ENCODE data around the gene PDGFRA.
"Not testable (repeated sequence)": the region's sequence is repeated elsewhere in the genome, so short reads cannot be mapped to it uniquely, and the experiment has no call there.

The PDGFRA gene

DNA sequence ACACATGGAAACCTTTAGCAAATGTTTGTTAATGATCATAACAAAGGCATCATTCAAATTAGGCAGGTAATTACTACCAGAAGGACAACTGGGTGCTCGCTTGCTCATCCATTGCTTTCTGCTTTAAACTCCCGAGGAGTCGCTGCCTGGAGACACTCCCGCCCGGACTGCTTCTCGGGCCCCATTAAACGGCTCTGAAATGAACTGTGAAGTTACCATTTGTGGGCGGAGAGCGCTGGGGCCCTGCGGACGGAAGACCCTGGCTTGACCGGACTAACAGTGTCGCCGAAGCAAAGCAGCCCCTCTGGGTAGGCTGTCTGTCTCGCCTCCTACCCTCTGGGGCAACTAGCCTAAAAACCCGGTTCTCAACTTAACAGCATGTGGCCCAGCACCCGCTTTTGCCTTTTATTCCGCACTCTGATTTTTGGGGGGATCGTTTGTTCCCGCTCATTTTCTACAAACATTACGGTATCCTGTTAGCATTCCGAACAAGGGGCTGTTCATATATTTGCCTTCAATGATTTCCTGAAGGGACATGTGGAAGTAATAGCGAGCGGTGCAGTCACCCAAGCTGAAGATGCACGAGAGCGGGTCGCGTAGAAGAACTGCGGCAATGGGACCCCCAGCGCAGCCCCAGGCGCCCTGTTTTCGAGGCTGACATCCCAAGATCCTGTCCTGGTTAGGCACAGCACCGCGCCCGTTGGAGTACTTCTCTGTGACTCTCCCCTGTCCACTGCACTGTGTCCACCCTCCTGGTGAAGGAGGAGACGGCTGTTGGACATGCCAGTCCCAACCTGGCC, 1.6 kb upstream of the PDGFRA start:
- DNase-seq (ENCODE audit: low read depth in 2 of 2) = no peak

DNA sequence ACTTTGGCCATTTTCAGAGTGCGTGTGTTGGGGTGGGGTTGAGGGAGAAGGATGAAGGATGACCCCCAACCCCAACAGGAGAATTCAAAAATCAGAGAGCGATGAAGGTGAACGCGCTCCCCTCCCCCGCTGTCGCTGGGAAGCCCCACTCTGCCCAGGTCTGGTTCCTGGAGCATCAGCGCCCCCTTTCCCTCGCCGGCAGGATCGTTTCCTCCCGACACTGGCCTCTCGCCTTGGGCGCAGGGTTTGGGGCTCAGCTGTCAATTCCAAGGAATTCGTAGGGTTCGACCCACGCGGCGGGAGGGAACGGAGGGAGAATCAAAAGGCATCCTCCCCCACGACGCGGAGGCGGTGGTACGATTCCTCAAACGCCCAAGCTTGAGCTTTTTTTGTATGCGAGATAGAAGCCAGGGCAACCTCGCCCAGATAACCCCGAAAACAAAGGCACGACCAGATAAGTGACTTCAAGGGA, 1.0 kb upstream of the PDGFRA start:
- no peak for DNase-seq (ENCODE audit: low read depth in 2 of 2)

DNA sequence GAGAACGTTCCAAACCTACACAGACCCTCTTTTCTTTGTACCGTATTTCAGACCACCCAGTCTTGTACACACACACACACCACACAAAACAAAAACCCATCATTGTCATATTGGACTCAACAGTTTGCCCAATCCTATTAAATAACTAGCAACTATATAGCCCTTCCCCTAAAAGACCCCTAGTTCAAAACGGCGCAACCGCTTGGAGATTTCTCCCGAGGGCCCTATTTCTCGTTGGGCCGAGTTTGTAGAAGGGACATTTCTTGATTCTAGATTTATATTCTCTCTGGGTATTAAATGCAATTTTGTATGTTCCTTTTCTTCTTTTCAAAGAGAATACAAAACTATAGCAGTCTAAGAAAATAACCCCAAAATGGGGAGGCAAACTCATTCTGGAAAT, 547 bp upstream of the PDGFRA start:
- no peak for DNase-seq (ENCODE audit: low read depth in 2 of 2)

DNA sequence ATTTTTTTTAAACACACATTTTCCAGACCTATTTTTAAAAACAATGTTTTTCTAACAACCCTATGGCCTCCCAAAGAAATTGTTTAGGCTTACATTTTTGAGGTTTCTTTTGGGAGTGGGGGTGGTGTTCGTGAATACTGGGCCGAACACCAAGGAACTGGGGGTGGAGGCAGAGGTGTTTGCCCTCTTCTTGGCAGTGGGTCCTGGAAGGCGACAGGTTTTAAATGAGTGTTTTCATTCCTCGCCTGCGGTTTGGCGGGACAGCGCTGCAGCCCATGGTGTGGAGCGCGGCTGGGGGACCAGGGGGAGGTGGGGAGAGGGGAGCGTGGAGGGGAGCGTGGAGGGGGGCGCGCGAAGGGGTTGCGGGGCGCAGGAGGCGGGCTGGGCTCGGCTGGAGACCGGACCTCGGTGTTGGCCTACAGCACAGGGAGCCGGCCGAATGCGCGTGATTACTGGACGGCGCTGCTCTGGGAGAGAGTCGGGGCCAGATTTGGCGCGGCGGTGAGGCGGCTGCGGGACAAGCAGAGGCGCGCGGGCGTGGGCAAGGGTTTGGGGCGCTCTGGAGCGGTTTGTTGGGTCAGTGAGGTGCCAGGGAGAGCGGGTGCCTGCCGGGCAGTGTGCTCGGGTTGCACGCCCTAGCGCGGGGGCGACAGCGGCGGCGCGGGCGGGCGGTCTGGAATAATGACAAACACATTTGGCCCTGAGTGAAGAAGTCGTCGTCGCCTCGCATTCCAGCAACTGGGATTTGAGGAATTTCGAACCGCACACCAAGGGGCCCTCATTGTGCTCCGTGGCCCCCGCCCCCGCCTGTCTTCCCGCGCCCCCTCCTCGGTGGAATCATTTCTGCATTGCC, 764 bp downstream of the PDGFRA start:
- no peak for DNase-seq (ENCODE audit: low read depth in 2 of 2)

DNA sequence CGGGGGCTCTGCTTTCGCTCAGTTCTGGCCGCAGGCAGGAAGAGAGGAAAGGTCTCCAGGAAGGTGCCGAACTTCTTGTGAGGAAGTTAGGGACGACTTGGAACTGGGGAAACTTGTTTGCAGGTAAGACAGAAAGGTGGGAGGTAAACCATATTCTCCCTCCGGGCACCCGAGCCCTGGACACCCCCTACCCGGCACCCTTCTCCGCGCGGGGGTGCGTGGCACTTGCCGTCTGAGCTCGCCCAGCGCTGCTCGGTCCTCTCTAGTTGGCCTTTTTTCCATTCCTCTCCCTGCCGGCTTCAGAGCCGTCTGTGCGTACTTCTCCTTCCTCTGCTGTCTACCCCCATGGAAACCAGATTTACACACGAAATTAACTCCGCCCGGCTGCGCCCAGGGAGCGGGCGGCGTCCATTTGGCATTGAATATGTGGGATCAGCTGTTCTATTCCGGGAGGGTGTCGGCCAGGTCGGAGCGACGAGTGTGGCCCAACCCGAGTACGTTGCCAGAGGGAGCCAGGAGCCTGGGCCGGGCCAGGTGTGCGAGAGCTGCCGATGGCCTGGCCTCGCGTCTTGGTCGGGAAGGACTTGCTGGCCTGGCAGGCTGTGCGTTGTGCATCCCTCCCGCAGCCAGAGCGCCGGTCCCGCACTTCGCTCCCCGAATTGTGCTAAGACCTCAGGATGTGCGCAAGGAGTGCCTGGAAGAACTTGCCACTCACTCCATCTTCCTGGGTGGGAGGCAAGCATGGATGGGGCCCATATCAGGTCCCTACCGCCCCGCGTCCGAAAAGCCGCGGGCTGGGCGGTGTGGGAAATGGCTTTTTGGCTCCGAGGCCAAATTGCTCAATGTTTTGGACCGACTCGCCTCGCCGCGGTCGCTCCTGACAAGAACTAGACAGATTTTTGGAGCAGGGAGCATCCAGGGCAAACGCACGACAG, 1.7 kb downstream of the PDGFRA start:
- no peak for DNase-seq (ENCODE audit: low read depth in 2 of 2)

DNA sequence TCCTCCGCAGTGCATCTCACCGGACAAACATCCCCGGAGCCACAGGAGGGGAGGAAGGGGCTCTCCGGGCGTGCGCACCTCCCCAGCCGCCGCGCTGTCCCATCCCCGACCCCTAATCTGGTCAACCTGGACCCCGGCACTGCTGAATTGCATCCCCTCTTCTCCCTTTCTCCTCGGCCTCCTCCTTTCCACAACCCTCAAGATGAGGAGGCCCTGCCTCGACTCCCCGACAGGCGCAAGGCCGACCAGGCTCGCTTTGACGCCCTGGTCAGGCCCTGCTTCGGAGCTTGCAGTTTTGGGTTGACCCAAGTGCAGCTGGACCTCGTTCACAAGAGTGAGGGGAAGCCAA, 2.3 kb downstream of the PDGFRA start:
- DNase-seq (ENCODE audit: low read depth in 2 of 2) = no peak

DNA sequence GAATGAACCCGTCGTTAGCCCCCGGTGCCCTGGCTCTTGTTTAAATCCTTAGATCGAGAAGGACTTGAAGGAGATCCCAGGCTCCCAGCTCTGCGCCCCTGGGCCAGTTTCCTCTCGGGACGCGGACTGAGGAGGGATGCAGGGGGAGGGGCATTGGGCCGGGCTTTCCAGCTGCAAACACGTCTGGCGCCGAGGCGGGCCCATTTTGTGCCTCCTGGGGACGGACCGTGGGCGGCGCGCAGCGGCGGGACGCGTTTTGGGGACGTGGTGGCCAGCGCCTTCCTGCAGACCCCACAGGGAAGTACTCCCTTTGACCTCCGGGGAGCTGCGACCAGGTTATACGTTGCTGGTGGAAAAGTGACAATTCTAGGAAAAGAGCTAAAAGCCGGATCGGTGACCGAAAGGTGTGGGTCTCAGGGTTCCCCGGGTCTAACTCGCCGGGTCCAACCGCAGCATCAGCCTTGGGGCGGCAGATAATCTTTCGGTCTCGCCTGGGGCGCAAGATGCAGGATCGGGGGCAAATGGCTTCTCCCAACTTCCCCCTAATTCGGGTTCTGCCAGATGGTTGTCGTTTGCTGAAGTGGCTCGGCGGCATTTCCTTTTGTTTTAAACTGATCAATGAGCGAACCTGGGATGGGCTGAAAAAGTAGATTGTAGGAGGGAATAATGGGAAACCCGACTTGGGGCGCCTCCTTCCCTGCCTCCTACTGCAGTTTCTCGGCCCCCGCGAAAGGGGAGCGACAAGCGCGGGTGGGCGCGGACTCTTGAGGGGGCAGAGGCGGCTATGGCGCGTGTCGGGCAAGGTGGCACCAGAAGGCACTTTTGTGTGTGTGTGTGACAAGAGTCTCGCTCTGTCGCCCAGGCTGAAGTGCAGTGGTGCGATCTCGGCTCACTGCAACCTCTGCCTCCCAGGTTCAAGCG, 2.9 kb downstream of the PDGFRA start:
- no peak for DNase-seq (ENCODE audit: low read depth in 2 of 2)

DNA sequence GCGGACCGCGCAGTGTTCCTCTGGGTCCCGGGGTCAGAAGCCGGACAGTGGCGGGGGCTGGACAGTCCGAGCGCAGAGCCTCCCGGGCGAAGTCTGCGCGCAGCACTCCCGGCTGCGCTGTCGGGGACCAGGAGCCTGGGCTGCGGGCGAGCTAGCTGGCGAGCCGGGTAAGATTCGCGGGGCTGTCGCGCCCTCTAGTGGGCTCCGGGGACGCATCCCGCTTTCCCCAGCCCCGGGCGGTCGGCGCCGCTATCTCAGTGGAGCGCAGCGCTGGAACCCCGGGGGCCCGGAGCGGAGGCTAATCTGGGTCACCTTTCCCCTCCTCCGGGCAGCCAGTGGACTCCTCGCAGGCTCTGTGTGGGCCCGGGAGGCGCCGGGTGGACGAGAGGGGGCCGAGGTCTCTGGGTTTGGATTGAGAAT, 4.2 kb downstream of the PDGFRA start:
- DNase-seq (ENCODE audit: low read depth in 2 of 2) = peak; percentile 35 to 37

DNA sequence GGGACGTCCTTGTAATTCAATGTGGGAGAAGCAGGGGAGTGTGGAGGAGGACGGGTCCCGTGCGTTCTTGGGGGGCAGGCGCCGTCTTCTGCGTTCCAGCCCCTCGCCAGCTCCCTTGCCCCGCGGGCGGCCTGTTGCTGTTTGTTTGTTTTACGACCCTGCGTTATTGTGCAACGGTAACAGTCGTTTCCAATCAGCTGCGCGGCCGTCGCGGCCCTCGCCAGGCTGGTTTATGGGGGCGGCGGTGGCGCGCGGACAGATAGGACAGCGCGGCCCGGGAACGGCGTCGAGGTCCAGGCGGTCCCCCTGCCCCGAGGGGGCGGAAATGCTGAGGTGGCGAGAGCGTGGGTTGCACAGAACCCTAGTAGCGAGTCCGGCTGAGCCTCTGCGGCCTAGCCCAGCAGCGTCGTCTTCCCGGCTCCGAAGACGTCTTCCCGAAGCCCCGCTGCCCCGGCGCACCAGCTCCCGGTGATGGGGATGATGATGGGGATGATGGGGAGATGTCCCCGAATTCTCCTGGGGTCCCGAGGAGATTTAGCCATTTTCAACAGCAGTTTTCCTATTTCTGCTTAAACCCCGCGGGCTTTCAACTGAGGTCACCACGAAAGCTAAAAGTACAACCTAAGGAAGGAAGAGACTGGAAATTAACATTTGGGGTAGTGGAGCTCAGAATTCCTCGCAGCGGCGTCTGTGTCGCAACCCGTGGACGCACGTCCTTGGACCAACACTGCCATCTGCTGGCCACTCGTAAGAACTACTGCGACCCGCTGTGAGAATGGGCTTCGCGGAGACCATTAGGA, 4.8 kb downstream of the PDGFRA start:
- peak; percentile 22 to 30 for DNase-seq (ENCODE audit: low read depth in 2 of 2)

DNA sequence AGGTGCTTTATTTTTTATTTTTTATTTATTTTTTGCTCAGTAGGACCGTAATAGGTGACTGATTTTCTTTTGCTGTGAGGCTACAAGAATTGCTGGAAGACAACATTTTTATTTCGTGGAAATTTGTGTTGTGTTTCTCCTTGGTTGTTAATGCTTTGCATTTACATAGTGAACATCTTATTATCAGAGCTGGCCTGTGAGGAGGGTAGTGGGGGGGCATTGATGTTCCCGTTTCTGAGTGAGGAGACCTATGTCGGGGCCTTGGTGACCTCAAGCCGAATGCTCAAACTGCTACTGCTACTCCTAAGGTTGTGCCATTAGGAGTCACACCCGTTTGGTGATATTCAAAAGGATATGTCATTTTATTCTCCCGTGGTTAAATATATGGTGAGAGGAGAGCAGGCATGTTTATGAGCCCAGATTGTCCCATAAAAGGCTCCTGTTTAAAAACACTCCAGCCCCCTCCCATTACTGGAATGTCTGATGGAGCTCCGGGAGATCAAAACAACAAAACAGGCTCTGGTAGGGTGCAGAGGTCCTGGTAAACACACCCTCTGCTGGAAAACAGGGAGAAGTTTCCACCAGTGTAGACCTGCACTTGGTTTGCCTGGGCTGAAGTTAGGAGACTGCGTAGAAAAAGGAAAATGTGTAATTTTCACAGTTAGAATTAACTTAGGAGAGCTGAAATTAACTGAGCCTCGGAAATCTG, 5.6 kb downstream of the PDGFRA start:
- no peak for DNase-seq (ENCODE audit: low read depth in 2 of 2)

DNA sequence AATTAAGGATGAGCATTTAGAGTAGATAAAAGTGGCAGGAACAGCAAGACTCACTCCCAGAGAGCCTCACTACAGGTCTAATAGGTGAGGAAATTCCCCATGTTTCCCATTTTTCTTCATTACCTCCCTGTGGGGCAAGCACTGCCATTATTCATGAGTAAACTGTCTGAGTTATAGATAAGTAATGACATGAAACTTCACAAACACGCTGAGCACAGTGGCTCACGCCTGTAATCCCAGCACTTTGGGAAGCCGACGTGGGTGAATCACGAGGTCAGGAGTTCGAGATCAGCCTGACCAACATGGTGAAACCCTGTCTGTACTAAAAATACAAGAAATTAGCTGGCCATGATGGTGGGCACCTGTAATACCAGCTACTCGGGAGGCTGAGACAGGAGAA, 7.2 kb downstream of the PDGFRA start:
- not testable (repeated sequence) for DNase-seq (ENCODE audit: low read depth in 2 of 2)

DNA sequence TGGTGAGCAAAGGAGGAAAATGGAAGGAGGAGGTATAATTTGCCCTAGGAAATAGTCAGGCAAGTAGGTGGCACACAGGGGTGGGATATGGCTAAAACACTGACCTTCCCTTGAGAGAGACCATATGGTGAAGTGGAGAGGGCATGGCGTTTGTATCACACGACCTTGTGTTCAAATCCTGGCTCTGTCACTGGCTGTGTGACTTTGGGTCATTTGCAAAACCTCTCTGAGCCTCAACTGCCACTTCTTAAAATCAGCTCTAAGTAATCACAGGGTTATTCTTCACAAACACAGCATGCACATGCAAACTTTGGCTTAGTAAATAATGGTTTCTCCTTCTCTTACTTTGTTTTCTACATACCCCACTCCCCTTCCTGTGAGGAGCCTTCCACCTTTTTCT, 8.7 kb downstream of the PDGFRA start:
- no peak for DNase-seq (ENCODE audit: low read depth in 2 of 2)

DNA sequence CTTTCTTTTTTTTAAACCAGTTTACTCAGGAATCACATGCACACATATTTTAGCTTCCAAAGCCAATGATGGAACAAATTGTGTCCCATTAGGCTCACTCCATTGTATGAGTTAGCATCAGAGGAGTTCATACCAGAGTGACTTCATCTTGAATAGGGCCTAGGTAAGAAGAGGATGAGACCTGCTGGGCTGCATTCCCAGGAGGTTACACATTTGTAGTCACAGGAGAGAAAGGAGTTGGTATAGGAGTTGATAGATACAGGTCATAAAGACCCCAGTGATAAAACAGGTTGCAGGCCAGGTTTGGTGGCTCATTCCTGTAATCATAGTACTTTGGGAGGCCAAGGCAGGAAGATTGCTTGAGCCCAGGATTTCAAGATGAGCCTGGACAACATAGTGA, 9.3 kb downstream of the PDGFRA start:
- DNase-seq (ENCODE audit: low read depth in 2 of 2) = no peak

DNA sequence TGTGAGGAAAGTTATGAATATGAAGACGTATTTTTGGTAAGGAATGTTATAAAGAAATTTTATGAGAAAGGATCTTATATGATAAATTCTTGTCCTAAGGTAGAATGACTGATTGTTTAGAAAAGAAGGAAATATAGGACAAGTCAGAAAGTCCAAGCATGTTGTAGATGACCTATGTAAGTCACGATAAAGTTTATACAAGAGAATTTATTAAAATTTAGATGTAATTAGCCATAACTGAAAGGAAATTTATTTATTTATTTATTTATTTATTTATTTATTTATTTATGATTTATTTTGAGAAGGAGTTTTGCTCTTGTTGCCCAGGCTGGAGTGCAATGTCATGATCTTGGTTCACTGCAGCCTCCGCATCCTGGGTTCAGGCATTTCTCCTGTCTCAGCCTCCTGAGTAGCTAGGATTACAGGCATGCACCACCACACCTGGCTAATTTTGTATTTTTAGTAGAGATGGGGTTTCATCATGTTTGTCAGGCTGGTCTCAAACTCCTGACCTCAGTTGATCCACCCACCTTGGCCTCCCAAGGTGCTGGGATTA, 12.3 kb downstream of the PDGFRA start:
- DNase-seq (ENCODE audit: low read depth in 2 of 2) = not testable (repeated sequence)

DNA sequence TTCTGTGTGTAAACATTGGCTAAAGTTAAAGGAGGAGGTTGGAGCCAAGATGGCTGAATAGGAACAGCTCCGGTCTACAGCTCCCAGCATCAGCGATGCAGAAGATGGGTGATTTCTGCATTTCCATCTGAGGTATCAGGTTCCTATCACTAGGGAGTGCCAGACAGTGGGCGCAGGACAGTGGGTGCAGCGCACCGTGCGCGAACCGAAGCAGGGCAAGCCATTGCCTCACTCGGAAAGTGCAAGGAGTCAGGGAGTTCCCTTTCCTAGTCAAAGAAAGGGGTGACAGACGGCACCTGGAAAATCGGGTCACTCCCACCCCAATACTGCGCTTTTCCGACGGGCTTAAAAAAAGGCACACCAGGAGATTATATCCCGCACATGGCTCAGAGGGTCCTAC, 14.4 kb downstream of the PDGFRA start:
- DNase-seq (ENCODE audit: low read depth in 2 of 2) = not testable (repeated sequence)

DNA sequence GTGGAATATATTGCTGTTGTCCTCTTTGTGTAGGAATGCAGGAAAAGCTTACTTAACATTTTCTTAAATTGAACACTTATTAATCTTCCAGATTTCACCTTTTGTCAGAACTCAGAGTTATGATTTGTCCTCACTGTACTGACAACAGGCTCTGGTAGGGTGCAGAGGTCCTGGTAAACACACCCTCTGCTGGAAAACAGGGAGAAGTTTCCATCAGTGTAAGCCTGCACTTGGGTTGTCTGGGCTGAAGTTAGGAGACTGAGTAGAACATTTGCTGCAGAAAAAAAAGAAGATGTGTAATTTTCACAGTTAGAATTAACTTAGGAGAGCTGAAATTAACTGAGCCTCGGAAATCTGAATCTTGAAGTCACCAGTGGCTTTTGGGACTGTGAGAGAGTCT, 23.2 kb downstream of the PDGFRA start:
- not testable (repeated sequence) for DNase-seq (ENCODE audit: low read depth in 2 of 2)

DNA sequence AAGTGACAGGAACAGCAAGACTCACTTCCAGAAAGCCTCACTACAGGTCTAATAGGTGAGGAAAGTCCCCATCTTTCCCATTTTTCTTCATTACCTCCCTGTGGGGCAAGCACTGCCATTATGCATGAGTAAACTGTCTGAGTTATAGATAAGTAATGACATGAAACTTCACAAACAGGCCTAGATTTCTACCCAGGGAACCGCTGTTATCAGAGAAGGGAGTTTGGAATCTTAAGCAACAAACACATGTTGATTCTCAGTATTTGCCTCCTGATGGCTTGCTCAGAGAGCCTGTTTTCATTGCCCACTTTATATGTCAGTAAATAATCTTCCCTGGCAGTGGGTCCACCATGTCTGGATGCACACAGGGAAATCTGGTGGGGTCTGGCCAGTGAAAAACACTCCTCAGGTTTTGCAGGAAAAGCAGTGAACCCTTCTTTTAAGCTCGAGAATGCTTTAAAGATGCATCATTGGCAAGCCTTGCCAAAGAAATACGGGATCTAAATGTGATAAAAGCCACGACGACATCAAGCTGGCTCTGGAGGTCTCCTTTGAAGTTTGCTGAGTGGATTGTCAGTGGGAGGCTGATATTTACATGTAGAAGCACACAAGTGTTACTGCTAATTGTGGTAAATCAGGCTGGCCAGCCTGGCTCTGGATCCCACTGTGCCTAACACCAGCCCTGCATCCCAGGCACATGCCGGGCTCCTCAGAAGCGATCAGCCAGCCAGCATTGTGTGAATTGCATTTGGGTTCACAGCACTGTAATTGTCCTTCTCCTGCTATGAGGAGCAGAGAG, 25.2 kb downstream of the PDGFRA start:
- DNase-seq (ENCODE audit: low read depth in 2 of 2) = no peak

DNA sequence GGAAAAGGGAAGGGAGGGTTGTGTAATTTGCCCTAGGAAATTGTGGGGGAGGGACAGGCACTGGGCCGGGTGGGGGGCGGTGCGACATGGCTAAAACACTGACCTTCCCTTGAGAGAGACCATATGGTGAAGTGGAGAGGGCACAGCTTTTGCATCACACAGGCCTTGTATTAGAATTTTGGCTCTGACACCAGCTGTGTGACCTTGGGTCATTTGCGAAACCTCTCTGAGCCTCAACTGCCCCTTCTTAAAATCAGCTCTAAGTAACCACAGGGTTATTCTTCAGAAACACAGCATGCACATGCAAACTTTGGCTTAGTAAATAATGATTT, 25.8 kb downstream of the PDGFRA start:
- no peak for DNase-seq (ENCODE audit: low read depth in 2 of 2)
